ENCODE data around the gene XXYLT1. TPM values are rescaled to one million over a fixed set of nuclear protein-coding genes. Genes with fewer than 3 reads are reported as not detected.

XXYLT1 gene
- total RNA-seq, 4 donors from 2014 or later, result 9.6 to 17.7 (median 13.2) TPM

DNA sequence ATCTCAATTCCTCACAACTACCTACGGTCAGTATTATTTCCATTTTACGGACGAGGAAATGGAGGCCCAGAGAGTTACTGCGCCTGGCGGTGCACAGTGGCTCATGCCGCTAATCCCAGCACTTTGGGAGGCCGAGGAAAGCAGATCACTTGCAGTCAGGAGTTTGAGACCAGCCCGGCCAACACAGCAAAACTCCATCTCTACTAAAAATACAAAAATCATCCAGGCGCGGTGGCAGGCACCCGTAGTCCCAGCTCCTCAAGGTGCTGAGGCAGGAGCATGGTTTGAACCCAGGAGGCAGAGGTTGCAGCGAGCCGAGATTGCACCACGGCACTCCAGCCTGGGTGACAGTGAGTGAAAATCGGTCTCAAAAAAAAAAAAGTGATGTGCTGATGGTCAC lies 187.3 kb downstream of the XXYLT1 start:
- no peaks in the 10 kb centered on the region for H3K9me3 ChIP-seq
- WGBS, 2 donors, result 94% methylated on average over 15 of the region's 15 CpGs
- peaks cover 0 to 8% (median 0%) of the 10 kb centered on the region in 4 donors for H3K4me1 ChIP-seq
- no peak for DNase-seq (ENCODE audit: low spot score in 2 of 2)
- no peak overlapping the region for H3K4me3 ChIP-seq
- H3K27me3 ChIP-seq, result no peaks in the 10 kb centered on the region
- H3K36me3 ChIP-seq, result no peaks in the 10 kb centered on the region
- TF ChIP-seq EP300 (IDR thresholded peaks at IDR 0.05), result no peak
- TF ChIP-seq, protein P1, sequence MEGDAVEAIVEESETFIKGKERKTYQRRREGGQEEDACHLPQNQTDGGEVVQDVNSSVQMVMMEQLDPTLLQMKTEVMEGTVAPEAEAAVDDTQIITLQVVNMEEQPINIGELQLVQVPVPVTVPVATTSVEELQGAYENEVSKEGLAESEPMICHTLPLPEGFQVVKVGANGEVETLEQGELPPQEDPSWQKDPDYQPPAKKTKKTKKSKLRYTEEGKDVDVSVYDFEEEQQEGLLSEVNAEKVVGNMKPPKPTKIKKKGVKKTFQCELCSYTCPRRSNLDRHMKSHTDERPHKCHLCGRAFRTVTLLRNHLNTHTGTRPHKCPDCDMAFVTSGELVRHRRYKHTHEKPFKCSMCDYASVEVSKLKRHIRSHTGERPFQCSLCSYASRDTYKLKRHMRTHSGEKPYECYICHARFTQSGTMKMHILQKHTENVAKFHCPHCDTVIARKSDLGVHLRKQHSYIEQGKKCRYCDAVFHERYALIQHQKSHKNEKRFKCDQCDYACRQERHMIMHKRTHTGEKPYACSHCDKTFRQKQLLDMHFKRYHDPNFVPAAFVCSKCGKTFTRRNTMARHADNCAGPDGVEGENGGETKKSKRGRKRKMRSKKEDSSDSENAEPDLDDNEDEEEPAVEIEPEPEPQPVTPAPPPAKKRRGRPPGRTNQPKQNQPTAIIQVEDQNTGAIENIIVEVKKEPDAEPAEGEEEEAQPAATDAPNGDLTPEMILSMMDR (IDR thresholded peaks at IDR 0.05), result no peak
- no peak for TF ChIP-seq POLR2A (IDR thresholded peaks at IDR 0.05)
- H3K27ac ChIP-seq, result no peak overlapping the region

DNA sequence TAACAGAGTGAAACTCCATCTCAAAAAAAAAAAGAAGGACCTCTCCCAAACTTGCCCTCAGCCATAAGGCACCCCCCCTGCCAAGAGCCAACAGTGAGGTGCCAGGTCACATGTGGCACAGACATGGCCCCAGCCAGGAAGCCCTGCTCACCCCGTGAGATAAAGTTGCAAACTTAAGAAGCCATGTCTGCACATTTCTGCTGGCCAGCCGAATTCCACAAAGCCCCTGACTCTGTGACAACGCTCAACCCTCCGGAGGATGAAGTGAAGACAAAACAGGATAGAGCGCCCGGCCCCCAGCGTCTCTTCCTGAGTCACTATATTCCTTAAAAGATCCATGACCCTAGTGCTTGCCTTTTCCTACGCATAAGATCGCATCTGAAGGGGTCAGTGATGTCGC lies 188.1 kb downstream of the XXYLT1 start:
- H3K27me3 ChIP-seq, result no peaks in the 10 kb centered on the region
- no peak overlapping the region for H3K4me3 ChIP-seq
- H3K9me3 ChIP-seq, result no peaks in the 10 kb centered on the region
- TF ChIP-seq, protein P1 (IDR thresholded peaks at IDR 0.05), result no peak
- no peak for TF ChIP-seq POLR2A (IDR thresholded peaks at IDR 0.05)
- no peak for TF ChIP-seq EP300 (IDR thresholded peaks at IDR 0.05)
- H3K36me3 ChIP-seq, result no peaks in the 10 kb centered on the region
- no peak overlapping the region for H3K27ac ChIP-seq
- 87% methylated on average over 10 of the region's 10 CpGs for WGBS, 2 donors
- DNase-seq (ENCODE audit: low spot score in 2 of 2), result no peak
- H3K4me1 ChIP-seq, result peaks cover 0 to 8% (median 0%) of the 10 kb centered on the region in 4 donors

DNA sequence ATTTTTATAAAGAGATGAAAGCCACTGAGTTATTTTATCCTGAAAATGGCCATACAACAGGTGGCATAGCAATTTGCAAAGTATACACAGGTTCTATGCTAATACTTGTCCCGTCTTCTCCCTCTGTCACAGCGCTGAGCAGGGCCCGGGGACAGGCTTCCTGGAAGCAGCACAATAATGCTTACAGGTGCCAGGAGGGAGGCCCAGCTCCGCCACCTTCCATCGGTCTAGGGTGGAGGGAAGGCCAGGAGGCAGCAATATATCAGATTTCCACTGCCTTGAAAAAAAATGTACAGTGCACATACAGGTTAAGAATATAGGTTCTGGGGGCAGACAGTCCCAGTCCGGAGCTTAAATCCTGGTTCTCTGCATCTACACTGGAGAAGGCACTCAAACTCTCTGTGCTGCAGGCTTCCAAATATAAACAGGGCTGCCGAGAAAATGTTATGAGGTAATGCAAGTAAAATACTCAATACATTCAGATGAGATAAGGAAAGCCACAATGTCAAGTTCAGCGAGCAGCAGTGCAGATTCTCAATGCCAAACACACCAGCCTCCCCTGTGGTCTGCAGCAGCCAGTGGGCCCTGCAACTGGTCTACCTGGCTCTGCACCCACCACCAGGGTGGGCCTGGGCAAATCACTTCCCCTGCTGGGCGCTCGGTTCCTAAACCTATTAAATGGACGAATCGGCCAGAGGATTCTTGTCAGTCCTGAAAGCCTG lies 189.6 kb downstream of the XXYLT1 start:
- no peak for DNase-seq (ENCODE audit: low spot score in 2 of 2)
- 78 to 89% methylated on average over 12 of the region's 12 CpGs for WGBS, 2 donors
- no peak overlapping the region for H3K27ac ChIP-seq

DNA sequence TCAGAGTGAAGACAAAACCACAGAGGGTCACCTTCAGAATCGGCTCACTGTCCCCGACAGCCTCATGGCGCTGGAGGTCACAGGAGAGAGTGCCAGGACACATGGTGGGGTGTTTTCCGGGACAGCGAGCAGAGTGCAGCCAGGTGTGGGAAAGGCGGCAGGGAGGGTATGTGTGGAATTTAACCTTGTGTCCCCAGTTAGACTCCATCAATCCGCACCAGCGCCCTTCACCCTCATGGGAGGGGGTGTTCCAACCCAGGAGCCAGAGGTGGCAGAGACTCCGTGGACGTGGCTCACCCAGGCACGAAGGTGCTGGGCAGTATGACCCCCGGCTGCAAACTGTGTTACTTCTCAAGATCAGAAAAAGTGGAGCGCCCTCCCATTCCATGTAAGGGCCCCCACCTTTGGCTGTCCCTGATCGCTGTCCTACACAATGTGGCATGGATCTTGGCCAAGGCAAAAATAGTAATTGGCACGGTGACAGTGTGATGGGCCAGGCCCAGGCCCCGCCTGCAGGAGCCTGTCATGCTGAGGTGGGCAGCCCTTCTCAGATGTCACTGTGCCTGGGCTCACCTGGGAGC lies 190.3 kb downstream of the XXYLT1 start:
- Histone ChIP-seq H3K27me3 (no peaks in the 10 kb centered on the region), H3K9me3 (no peaks in the 10 kb centered on the region), H3K36me3 (no peaks in the 10 kb centered on the region), H3K27ac (no peak overlapping the region), H3K4me3 (no peak overlapping the region), H3K4me1 (peaks cover 0 to 14% (median 0%) of the 10 kb centered on the region in 4 donors)
- 67 to 83% methylated on average over 15 of the region's 16 CpGs for whole genome bisulfite sequencing, 2 donors
- DNase-seq (ENCODE audit: low spot score in 2 of 2), result no peak
- TF ChIP-seq POLR2A (IDR thresholded peaks at IDR 0.05), result no peak
- no peak for TF ChIP-seq EP300 (IDR thresholded peaks at IDR 0.05)
- TF ChIP-seq, protein P1 (IDR thresholded peaks at IDR 0.05), result no peak

More for the DNA sequence above, 189.6 kb downstream of the XXYLT1 start:
- Histone ChIP-seq H3K4me1 (peaks cover 0 to 8% (median 0%) of the 10 kb centered on the region in 4 donors), H3K36me3 (no peaks in the 10 kb centered on the region), H3K27me3 (no peaks in the 10 kb centered on the region), H3K9me3 (no peaks in the 10 kb centered on the region), H3K4me3 (no peak overlapping the region)
- TF ChIP-seq EP300 (IDR thresholded peaks at IDR 0.05) (no peak), POLR2A (IDR thresholded peaks at IDR 0.05) (no peak)
- TF ChIP-seq, protein P1 (IDR thresholded peaks at IDR 0.05), result no peak

DNA sequence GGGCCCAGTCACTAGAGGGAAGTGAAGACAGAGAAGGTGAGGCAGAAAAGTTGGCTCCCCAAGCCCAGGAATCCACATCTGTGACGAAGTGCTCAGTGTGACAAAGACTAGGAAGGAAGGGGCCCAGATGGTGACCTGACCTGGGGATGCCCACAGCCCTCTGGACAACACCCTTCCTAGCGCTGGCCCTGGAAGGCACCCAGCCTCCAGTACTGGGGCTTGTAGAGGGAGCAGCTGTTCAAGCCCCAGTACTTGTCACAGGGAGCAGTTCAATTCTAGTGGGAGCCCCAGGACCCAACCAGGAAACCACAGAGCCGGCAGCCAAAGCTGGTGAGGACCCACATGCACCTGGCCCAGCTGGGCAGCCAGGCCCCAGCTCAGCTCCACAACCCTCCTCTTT lies 190.8 kb downstream of the XXYLT1 start:
- Histone ChIP-seq H3K27me3 (no peaks in the 10 kb centered on the region), H3K9me3 (no peaks in the 10 kb centered on the region), H3K27ac (no peak overlapping the region), H3K4me1 (peaks cover 0 to 17% (median 0%) of the 10 kb centered on the region in 4 donors), H3K36me3 (no peaks in the 10 kb centered on the region), H3K4me3 (no peak overlapping the region)
- DNase-seq (ENCODE audit: low spot score in 2 of 2), result no peak
- TF ChIP-seq EP300 (IDR thresholded peaks at IDR 0.05), result no peak
- TF ChIP-seq POLR2A (IDR thresholded peaks at IDR 0.05), result no peak
- TF ChIP-seq, protein P1 (IDR thresholded peaks at IDR 0.05), result no peak
- WGBS, 2 donors, result 68 to 75% methylated on average over 2 to 3 of the region's 3 CpGs

Measured in tibial nerve (tissue), 4 donors.